ENCODE measurements around the gene SLC38A2.

GRCh38 chr12:46320731-46321130, 51.8 kb downstream of the SLC38A2 start:
- no peak for TF ChIP-seq CTCF (IDR thresholded peaks at IDR 0.05)
- TF ChIP-seq POLR2A (IDR thresholded peaks at IDR 0.05), result no peak

Data from lower leg skin (tissue), 3 donors.